Measurements from ENCODE around the gene FAM9C.
"Not testable (repeated sequence)": the region's sequence is repeated elsewhere in the genome, so short reads cannot be mapped to it uniquely, and the experiment has no call there.

Gene FAM9C

GRCh38 chrX:13074297-13075262, 30.2 kb upstream of the FAM9C start:
- DNase-seq: no peak

GRCh38 chrX:13069771-13070416, 25.5 kb upstream of the FAM9C start:
- DNase-seq: no peak

DNA sequence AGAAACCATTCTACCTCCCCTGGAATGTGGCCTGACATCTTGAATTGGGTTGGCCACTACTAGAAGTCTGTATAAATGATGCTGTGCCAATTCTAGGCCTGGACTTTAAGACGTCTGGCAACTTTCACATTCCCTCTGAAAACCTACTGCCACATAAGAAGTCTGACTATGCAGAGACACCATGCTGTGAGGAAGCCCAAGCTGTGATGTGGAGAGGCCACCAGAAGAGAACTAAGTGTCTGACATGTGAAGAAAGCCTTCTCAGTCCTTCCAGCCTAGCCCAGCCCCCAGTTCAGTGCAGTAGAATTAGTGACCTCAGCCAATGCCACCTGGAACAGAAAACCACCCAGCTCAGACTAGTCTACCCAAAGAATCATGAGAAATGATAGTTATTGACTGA, 24.2 kb upstream of the FAM9C start:
- no peak for DNase-seq

DNA sequence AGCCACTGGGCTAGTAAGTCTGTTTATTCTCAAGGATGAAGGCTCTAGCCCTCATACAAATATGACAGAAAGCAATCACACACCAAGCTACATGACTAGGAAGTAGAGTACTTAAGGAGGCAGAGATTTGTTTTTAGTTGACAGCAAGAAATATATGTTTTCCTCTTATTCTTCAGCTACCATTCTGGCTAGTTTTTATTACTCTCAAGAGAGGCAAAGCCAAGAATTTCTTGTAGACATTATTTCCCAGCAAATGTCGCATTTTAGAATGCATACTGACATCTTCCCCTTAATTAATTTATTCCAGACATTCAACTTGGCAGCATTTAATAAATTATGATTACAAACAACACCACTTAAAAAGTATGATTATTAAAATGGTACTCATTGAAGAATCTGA, 23.4 kb upstream of the FAM9C start:
- no peak for DNase-seq

DNA sequence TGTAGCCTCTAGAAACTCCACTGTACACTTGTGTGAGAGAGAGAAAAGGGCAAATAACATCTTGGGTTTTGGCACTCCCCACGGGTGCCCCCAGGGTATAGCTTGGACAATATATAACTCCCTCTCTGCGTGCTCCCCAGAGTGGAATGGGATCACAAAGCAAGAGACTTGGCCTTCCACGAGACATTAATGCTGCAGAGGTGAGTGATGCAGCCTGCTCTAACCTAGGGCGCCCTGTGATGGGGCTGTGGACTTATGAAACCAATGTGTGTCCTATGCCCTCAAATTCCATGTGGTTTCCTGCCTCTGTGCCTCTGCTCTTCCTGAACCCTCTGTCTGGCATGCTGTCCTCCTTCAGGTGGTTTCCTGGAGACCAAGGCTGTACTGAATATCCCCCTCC, 22.0 kb upstream of the FAM9C start:
- DNase-seq: no peak

DNA sequence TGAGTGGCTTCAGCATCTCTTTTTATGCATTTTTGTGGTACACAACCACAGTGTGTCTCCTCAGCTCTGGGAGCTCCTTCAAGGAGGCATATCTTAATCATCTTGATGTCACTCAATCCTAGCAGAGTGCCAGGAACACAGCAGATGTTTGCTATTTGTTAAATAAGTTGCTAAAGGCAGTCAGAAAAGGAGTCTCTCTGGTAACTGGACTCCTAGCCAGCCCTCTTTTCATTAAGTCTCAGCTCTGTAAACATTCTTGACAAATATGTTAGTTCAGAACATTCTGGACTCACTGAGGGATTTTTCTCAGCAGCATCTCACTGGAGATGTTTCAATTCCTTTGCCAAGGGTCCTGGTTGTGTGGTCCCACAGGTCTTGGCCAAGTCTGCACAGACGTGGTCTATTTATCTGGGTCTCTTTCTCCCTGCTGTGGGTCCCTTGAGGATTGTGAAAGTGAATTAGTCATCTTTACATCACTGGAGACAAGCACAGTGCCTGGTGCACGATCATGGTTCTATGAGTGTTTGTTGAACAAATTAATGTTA, 20.3 kb upstream of the FAM9C start:
- no peak for DNase-seq

DNA sequence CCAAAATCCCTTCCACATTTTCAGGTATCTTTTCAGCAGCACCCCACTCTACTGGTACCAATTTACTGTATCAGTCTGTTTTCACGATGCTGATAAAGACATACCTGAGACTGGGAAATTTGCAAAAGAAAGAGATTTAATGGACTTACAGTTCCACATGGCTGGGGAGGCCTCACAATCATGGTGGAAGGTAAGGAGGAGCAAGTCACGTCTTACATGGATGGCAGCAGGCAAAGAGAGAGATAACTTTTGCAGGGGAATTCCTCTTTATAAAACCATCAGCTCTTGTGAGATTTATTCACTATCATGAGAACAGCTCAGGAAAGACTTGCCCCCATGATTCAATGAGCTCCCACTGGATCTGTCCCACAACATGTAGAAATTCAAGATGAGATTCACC, 18.7 kb upstream of the FAM9C start:
- DNase-seq: not testable (repeated sequence)

GRCh38 chrX:13062331-13062730, 17.9 kb upstream of the FAM9C start:
- not testable (repeated sequence) for DNase-seq

DNA sequence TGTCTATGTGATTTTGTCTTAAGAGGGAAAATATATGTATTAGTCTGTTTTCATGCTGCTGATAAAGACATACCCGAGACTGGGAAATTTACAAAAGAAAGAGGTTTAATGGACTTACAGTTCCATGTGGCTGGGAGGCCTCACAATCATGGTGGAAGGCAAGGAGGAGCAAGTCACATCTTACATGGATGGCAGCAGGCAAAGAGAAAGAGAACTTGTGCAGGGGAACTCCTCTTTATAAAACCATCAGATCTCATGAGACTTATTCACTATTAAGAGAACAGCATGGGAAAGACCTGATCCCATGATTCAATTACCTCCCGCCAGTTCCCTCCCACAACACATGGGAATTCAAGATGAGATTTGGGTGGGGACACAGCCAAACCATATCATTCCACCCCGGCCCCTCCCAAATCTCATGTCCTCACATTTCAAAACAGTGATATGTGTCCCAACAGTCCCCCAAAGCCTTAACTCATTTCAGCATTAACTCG, 16.8 kb upstream of the FAM9C start:
- not testable (repeated sequence) for DNase-seq

GRCh38 chrX:13059637-13060499, 15.4 kb upstream of the FAM9C start:
- DNase-seq: no peak

DNA sequence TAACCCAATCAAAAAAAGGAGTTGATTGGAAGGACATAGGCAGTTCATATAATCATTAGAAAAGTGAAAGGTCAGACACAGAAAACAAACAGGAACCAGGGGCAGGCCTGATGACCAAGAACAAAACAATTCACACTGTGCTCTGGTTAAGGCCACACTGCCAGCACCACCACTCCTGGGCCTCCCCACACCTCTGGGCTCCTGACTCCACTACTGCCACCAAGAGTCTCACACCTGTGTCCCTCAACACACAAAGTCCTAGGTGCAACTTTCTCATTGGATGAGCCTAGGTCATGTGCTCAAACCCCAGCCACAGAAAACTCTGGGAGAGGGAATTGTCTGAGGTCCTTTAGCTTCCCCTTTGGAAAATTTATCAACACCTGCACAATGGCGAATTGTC, 11.1 kb upstream of the FAM9C start:
- no peak for DNase-seq

DNA sequence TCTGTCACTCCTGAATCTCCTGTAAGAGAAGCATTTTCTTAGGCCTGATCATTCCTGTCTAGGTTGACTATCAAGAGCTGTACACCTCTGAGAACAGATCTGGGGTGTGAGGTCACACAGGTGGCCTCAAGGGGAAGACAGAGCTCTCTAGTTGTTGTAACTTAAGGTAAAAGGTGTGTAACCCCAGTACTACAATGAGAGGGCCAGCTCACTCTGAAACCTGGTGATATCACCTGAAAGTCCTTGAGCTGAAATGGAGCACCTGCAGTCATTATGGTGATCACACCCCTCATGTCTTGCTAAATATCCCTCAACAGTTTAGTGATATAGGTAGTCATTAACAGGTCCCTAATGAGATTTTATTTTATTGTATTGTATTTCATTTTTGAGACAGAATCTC, 8.8 kb upstream of the FAM9C start:
- DNase-seq: no peak

GRCh38 chrX:13051529-13052172, 7.2 kb upstream of the FAM9C start:
- DNase-seq: no peak

DNA sequence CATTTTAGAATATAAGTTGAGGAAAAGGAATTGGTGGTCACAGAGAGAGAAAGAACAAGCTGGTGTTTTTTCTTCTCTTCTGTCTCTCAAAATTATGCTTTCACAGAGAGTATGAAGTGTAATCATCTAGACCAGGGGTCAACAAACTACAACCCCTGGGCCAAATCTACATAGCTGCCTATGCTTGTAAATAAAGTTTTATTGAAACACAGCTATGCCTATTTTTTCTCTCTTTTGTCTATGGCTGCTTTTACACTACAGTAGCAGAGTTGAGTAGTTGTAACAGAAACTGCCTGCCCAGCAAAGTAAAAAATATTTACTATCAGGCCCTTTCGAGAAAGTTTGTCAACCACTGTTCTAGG, 6.7 kb upstream of the FAM9C start:
- no peak for DNase-seq

GRCh38 chrX:13050151-13050550, 5.7 kb upstream of the FAM9C start:
- no peak for DNase-seq

GRCh38 chrX:13048280-13048679, 3.9 kb upstream of the FAM9C start:
- no peak for DNase-seq

GRCh38 chrX:13047759-13048158, 3.3 kb upstream of the FAM9C start:
- DNase-seq: no peak

DNA sequence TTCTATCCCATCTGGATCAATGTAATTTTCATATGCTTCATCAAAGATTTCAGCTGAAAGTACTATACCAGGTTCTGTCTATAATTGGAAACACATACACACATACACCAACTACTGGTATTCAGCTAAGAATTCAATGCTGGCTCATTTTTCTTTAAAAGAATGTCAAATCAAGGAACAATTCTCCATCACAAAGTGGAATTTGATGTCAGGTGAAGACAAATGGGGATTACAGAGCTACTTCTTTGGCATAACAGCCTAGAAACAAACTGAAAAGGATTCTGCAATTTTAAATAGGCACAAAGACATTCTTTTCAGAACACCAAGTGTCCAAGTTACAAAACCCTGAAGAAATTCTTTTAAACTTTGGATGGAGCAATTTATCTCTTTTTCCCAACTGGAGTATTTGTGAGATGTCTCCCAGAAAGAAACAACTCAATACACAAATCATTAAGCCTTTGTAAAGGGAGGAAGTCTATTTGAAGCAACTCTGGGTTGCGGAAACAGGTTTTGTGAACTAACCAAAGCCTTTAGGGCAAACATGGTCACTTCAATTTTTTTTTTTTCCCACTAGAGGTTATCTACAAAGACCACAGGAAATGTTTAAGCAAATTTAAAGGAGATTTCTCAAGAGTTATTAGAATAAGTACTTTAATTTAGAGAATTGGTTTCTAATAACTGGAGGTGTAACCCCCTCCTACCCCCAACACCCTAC, 1.9 kb upstream of the FAM9C start:
- DNase-seq: no peak

- DNase-seq: no peak
Observed at GRCh38 chrX:13043938-13044337, 482 bp downstream of the FAM9C start.

DNA sequence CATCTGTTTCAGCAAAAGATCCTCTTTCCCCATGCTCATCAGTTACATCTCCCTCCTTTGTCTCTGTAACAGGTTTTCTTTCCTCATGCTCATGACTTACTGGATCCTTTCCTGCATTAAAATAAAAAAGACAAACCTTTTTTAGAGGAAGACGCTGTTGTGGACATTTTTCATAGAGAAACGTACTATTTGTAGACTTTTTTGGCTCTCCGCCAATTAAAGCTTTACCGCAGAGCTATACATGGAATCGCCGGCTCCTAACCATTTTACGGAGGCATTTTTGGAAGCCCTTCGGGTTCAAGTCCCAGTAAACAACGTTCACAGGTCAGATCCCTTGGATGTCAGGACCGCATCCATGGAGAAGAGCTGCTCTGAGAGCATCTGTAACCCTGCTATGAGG, 1.3 kb downstream of the FAM9C start:
- no peak for DNase-seq

DNA sequence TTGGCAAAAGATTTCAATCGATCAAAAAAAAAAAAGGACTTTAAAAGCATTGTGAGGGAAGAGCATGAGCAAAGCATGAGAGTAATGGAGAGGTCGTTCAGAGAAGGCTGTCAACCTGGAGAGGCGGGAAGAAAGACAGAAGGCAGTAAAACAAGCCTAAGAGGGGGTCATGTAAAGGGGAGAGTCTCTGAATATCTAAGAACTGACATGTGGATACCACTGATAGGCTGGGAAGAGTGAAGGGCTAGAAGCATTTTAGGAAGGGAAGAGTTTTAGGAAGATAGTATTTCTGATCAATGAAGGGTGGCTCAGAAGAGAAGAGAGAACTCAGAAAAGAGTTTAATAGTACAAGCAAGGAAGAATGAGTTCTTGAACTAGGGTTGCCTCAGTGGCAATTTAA, 7.5 kb downstream of the FAM9C start:
- no peak for DNase-seq

DNA sequence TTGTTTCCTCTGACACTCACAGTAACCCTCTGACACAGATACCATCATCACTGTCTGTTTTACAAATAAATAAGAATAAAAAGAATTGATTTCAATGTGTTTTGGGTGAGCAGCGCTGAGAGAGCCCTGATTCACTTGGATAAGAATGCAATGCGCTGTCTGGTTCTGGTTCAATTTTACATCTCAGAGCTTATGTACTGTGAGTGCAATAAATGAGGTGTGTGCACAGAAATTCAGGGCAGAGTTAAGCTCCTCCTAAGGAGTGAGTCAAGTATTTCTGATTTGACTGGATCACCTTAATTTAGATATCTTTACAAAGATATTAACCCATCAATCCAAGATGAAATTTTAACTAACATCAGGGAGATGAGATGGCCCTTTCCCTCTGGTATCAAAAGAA, 11.2 kb downstream of the FAM9C start:
- no peak for DNase-seq
